NCI-H2171 treated with DMSO at 0.1 percent for 48 hours (cell line): Measurements from ENCODE around the gene MTPN.
A peak's percentile ranks its signal among the peaks of the same experiment; 100 is the strongest.

Experiments
- DNase-seq: peaks from one replicate; lab custom pipeline; 2025; lab: John Stamatoyannopoulos, UW

The MTPN gene

DNA sequence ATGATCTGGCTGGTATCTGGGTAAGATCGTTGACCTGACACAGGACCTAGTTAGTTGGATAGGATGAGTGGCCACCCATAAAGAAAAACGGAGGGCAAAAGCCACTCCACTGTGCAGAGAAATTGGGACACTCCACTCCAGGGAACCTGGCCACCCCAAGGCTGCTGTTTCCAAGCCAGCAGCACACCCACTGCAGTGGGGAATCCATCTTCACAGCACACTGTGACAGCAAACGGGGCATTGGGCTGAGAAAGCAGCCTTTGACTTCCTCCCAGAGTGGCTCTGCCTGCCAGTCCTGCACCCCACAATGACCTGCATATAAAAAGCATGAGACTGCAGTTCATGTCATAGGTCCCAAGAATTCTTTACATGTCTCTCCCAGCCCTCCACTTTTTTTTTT lies 52.9 kb downstream of the MTPN start:
- DNase-seq = no peak

DNA sequence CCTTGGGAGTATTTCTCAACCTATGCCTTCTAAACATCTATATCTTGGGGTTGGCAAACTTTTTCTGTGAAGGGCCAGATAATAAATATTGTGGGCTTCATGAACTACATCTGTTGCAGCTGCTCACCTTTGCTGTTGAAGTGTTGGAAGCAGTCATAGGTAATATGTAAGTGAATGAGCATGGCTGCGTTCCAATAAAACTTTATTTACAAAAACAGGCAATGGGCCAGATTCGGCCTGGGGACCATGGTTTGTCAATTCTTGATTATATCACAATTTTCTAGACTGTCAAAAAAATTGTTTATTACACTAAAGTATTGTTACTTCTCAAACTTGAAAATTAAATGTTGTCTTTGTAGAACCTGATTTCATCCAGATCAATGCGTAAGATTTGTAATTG lies 54.9 kb downstream of the MTPN start:
- no peak for DNase-seq

DNA sequence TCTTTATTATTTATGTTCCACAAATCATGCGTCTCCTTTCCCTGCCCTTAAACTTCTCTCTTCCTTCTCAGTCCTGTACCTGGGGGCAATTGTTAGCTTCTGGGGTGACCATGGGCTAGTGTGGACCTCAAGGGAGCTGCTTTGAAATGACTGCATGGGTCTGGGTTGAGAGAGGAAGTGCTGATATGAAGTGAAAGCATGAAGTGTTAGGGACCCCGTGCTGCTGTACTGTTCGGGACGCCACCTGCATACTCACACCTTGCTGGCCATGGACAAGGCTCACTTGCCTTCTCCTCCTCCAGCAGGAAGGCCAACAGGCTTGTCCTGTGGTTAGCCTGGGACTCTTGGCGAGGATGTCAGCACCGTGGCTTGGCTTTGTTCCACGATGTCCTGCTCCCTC lies 56.7 kb downstream of the MTPN start:
- DNase-seq = no peak

- no peak for DNase-seq
These were observed 57.9 kb downstream of the MTPN start for GRCh38 chr7:135919071-135919841.

DNA sequence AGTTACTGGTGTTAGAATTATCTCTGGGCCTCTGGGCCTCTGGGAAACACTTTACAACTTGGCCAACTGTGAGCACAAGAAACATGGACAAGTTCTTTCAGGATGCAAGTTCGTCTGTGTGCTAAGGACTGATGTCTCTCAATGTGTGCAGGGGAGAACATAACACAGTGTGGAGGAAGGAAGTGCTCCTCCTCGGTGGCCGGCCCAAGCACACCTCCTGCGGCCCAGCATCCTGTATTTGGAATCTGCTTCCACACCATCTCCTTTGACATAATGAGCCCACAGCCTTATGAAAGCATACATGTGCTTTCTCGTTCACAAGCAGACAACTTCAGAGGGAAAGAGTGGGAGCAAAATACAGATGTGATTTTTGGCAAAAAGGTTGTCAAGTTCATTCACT lies 59.0 kb downstream of the MTPN start:
- no peak for DNase-seq

- DNase-seq = no peak
These were observed 59.4 kb downstream of the MTPN start for GRCh38 chr7:135917721-135918120.

- no peak for DNase-seq
These were observed 62.8 kb downstream of the MTPN start for GRCh38 chr7:135914346-135914745.

DNA sequence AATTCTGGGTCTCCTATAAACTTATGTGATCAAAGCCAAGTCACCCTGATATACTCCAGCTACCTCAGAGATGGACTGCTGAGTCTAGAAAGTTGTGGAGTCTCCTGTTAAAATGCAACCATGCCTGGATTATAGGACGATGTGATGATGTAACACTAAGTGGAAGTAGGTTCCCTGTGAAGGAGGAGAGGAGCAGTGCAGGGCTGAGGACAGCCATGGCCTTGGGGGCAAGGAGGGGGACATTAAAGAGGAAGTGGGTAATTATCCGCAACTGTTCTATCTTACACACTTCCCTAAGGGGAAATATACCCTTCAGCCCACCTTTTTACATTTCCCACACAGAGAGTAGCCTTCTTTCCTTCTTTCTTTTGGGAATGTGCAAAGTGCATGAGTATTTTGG lies 63.8 kb downstream of the MTPN start:
- no peak for DNase-seq

DNA sequence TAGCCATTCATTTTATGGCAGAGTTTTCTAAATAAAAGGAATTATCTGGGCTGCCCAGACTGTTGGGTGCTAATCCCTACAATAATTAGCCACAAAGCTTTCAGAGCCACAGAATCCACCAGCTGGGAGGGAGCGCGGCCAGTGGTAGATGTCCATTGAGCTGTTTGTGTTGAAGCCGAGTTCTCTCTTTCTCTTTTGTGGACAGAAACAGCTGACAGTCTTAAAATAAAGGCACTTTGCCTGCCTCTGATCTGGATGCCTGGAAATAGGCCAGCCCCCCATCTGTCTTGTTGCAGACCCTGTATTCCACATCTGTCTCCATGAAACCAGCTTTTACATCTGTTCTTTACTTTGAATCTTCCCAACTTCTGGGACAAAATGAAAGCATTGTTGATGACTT lies 66.1 kb downstream of the MTPN start:
- peak; percentile 22 for DNase-seq

DNA sequence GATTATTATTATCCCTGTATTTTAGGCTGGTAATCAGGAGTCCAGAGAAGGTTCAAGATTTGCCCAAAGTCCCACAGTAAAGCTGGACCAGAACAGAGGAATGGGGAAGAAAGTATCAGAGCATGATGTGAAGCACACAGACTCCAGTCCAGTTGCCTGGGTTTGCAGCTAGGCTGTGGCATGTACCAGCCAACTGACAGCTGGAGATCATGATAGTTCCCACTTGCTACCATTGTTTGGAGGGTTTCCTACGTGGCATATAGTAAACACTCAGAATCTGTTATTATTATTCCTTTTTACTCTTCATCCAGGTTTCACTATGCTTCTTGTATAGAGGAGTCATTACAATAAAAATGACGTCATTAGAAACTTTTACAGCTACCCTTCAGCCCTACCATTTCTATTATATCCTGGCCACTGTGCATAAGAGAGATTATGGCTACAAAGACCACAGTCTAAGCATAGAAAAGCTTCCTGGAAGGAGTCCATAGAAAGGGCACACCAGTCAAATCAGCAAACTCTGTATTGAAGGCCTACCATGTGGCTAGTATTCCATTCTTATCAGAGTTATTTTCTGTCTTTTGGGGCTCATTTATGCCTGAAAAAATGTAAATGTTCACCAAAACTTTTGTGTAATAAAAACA lies 66.6 kb downstream of the MTPN start:
- no peak for DNase-seq

DNA sequence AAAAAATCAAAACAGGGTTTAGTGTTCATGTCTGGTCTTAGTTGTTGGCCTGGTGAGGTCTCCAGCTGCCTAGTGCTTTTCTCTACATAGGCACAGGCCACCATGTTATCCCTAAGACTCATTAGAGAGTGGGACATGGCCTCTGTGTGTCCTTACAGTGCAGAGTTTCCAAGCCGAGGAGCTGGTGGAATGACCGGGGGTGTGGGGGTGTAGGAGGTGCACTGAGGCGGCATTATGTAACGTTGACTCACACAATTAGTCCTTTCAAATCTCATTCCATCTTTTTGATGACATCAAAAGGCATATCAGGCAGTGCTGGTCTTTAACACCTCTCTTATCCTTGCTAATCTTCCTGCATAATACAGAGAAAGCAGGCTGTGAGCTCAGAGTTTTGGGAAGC lies 71.3 kb downstream of the MTPN start:
- no peak for DNase-seq

- no peak for DNase-seq
These were observed 71.8 kb downstream of the MTPN start for GRCh38 chr7:135905355-135905754.

GRCh38 chr7:135904282-135904681 lies 72.9 kb downstream of the MTPN start:
- no peak for DNase-seq

DNA sequence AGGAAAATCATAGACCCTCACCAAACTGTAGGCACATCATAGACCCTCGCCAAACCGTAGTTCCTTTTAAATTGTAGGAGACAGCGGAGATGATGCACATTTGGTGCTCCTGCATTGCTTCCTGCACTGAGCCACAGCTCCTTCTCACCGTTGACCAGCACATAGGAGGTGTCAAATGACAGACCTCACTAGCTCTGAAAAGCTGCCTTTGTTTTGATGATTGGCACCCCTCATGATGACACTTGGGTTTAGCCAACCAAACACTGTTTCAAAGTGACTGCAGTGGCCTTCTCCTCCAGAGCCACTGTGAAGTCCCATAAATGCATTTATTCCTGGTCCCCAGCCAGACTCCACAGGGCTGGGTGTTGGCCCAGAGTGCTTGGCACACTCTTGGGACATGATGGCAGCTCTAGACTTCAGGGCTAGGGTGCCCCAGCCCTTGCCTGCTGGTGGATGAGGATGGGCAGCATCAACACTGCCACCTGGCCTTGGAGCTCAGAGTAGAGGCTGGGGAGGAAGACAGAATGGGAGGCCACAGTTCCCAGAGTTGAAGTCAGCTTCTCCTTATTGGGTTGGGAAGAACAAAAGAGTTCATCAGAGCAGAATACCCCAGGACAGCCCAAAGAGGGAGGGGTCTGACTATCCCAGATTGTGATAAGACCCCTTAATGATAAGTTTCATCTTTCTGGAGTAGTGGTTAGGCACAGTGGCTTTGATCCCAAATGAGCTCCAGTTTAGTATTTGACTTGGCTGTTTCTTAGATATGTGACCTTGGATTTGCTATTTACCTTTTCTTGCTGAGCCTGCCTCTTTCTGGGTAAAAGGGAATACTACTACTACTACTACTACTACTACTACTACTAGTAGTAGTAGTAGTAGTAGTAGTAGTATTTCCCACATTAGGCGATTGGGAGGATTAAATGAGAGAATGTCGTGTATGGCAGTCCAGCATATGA lies 75.3 kb downstream of the MTPN start:
- no peak for DNase-seq

DNA sequence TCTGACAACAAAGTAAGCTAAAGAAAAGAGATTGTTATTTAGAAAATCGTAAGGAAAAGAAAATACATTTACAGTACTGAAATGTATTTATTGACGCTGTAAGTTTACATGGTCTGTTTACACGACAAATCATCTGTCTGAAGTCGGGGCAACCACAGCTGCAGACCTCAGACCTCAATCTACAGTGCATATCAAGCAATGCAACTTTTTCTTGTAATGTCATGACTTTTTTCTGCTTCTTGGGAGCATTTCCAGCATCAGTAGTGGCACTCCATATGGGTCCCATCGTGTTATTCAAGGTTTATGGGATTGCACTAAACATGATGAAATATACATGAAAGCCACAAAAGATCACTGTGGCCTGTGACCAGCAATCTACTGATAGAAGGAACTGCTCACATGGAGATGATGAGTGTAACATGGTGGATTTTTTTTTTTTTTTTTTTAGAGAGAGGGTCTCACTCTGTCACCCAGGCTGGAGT lies 77.1 kb downstream of the MTPN start:
- no peak for DNase-seq

DNA sequence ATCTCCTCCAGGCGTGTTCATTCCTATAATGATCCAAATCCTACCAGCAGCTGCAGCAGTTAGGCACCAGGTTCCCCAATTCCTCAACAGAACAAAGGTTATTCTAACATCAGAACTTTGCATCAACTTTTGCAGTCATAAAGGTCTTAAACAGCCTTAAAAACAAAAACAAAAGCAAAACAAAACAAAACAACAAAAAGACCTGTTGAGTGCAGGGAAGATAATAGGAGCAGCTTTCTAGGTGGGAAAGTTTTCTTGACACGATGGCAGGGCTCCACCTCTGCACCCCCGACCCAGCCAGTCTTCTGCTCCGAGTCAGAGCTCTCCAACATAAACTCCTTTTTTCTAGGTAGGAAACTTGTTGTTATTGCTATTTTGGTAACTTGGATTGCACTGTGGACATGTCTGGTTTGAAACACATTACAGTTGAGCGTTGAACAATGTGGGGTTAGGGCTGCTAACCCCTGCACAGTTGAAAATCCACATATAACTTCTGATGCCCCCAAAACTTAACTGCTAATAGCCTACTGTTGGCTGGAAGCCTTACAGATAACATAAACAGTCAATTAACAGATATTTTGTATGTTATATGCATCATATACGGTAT lies 77.6 kb downstream of the MTPN start:
- DNase-seq = no peak

GRCh38 chr7:135898226-135898625 lies 78.9 kb downstream of the MTPN start:
- DNase-seq = peak; percentile 94

GRCh38 chr7:135894816-135895215 lies 82.3 kb downstream of the MTPN start:
- DNase-seq = no peak

GRCh38 chr7:135889823-135890222 lies 87.3 kb downstream of the MTPN start:
- no peak for DNase-seq

DNA sequence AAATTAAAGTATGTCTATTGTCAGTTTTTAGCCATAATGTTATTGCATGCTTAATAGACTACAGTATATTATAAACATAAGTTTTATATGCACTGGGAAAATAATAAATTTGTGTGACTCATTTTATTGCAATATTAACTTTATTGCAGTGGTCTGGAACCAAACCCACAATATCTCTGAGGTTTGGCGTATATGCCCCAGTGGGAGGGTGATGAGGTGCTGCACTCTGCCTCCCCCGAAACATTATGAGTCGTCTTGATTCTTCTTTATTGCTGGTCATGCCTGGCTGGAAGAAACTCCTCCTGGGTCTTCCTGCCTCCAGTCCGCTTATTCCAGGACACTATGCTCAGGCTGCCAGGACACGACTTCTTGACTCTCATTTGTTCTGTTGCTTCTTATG lies 88.4 kb downstream of the MTPN start:
- DNase-seq = no peak

DNA sequence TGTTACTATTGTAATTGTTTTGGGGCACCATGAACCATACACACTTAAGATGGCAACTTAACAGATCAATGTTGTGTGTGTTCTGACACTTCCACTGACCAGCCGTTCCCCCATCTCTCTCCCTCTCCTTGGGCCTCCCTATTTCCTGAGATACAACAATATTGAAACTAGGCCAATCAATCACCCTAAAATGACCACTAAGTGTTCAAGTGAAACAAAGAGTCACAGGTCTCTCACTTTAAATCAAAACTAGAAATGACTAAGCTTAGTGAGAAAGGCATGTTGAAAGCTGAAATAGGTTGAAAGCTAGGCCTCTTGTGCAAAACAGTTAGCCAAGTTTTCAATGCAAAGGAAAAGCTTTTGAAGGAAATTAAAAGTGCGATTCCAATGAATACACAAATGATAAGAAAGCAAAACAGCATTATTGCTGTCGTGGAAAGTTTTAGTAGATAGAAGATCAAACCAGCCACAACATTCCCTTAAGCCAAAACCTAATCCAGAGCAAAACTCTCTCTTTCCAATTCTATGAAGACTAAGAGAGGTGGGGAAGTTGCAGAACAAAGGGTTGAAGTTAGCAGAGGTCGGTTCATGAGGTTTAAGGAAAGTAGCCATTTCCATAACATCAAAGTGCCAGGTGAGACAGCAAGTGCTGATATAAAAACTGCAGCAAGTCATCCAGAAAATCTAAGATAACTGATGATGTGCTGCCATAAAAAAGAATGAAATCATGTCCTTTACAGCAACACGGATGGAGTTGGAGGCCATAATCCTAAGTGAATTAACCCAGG lies 90.6 kb downstream of the MTPN start:
- DNase-seq = no peak
